ENCODE measurements around the gene TAB2. TPM values are rescaled to one million over a fixed set of nuclear protein-coding genes. Genes with fewer than 3 reads are reported as not detected.

TAB2 gene
- total and polyA plus RNA-seq, 2 donors (not counting 3 experiments of a cell fraction or from before 2014, with no cell fraction given), result 26.0 to 37.4 TPM

DNA sequence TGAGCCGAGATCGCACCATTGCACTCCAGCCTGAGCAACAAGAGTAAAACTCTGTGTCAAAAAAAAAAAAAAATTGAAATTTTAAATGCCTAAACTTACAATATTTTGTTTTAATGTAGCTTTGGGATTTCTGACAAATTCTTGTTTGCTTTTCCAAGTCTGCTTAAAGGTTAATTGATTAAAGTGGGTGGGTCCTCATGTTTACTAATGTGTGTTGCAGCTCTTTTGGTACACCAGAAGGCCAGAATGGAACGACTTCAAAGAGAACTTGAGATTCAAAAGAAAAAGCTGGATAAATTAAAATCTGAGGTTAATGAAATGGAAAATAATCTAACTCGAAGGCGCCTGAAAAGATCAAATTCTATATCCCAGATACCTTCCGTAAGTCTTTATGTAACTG lies 79.9 kb downstream of the TAB2 start:
- ChIA-PET CTCF (interaction anchor here (1.0 to 3.0 kb wide), 4 partner anchors 16 to 369 kb away, joined by 3 to 11 read pairs (median 4); no protein-coding TSS in a partner anchor), POLR2A (interaction anchor here (0.7 kb wide), 1 partner anchor 240 kb away, joined by 3 read pairs; no protein-coding TSS in a partner anchor)
- H3K9me1 ChIP-seq (replicated peaks; ENCODE audit: control insufficient read depth, extremely low read depth, insufficient read depth, low read length), result peaks cover 5% of the 10 kb centered on the region
- no peak for DNase-seq (ENCODE audit: low read depth, low spot score)
- H3K4me2 ChIP-seq (ENCODE audit: insufficient read depth, low read length), result no peak overlapping the region
- no peaks in the 10 kb centered on the region for H3K27me3 ChIP-seq (ENCODE audit: control insufficient read depth in 2 of 2, insufficient read depth in 2 of 2, low read length in 2 of 2)
- H3K4me1 ChIP-seq (ENCODE audit: control insufficient read depth, extremely low read depth, insufficient read depth, low read length), result no peaks in the 10 kb centered on the region
- no peak overlapping the region for H3K9ac ChIP-seq (replicated peaks; ENCODE audit: extremely low read depth, insufficient read depth, low read length)
- peaks cover 4 to 5% of the 10 kb centered on the region in 2 experiments for H3K36me3 ChIP-seq (ENCODE audit: control insufficient read depth in 2 of 2, extremely low read depth in 1 of 2, insufficient read depth in 2 of 2, low read length in 2 of 2)
- FAIRE-seq, result no peak
- no TSS peak for BruUV-seq (replicated peaks)
- H3K9me3 ChIP-seq (replicated peaks; ENCODE audit: control insufficient read depth, insufficient read depth, low read length), result no peaks in the 10 kb centered on the region
- H3K27ac ChIP-seq (ENCODE audit: insufficient read depth, low read depth, low read length), result no peak overlapping the region
- intact Hi-C loops (cut with micrococcal nuclease), result no loop called here
- dilution Hi-C loops (cut with MboI; ENCODE audit: extremely low pct_ligation_motif_present, low sequenced_read_pairs), result no loop called here
- no peak overlapping the region for H2AFZ ChIP-seq (ENCODE audit: low read depth, low read length)
- peaks cover 17% of the 10 kb centered on the region for H3K79me2 ChIP-seq (ENCODE audit: control insufficient read depth, insufficient read depth, low read length)
- H4K20me1 ChIP-seq (replicated peaks; ENCODE audit: control insufficient read depth, extremely low read depth, insufficient read depth, low read length), result peaks cover 4% of the 10 kb centered on the region
- no peak for TF ChIP-seq JUN (IDR thresholded peaks at IDR 0.05; ENCODE audit: borderline replicate concordance, insufficient read depth, insufficient read length, low read depth)
- TF ChIP-seq EZH2 (IDR thresholded peaks at IDR 0.05; ENCODE audit: borderline replicate concordance, low read depth, low read length, severe bottlenecking), result no peak
- TF ChIP-seq, protein P1, sequence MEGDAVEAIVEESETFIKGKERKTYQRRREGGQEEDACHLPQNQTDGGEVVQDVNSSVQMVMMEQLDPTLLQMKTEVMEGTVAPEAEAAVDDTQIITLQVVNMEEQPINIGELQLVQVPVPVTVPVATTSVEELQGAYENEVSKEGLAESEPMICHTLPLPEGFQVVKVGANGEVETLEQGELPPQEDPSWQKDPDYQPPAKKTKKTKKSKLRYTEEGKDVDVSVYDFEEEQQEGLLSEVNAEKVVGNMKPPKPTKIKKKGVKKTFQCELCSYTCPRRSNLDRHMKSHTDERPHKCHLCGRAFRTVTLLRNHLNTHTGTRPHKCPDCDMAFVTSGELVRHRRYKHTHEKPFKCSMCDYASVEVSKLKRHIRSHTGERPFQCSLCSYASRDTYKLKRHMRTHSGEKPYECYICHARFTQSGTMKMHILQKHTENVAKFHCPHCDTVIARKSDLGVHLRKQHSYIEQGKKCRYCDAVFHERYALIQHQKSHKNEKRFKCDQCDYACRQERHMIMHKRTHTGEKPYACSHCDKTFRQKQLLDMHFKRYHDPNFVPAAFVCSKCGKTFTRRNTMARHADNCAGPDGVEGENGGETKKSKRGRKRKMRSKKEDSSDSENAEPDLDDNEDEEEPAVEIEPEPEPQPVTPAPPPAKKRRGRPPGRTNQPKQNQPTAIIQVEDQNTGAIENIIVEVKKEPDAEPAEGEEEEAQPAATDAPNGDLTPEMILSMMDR (IDR thresholded peaks at IDR 0.05; ENCODE audit: extremely low read depth in 1 of 2, insufficient read depth in 1 of 2, low read depth in 1 of 2, low read length in 2 of 2), result no peak
- TF ChIP-seq POLR2A (IDR thresholded peaks at IDR 0.05; ENCODE audit: low read depth, low read length), result no peak
- no peak for TF ChIP-seq MYC (IDR thresholded peaks at IDR 0.05; ENCODE audit: low read depth, low read length)
- TF ChIP-seq GATA2 (IDR thresholded peaks at IDR 0.05; ENCODE audit: insufficient read depth, insufficient read length, low read depth, low read length), result no peak
- TF ChIP-seq, protein P2, sequence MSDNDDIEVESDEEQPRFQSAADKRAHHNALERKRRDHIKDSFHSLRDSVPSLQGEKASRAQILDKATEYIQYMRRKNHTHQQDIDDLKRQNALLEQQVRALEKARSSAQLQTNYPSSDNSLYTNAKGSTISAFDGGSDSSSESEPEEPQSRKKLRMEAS (IDR thresholded peaks at IDR 0.05; ENCODE audit: insufficient read depth, insufficient read length), result no peak
- no peak for TF ChIP-seq FOS (IDR thresholded peaks at IDR 0.05; ENCODE audit: borderline replicate concordance, insufficient read depth, low read length)
- no peak for TF ChIP-seq POLR2AphosphoS5 (IDR thresholded peaks at IDR 0.05; ENCODE audit: insufficient read depth, low read depth, low read length)
- no peak overlapping the region for H3K4me3 ChIP-seq (replicated peaks in 1 of 3; ENCODE audit: insufficient read depth in 1 of 3, low read depth in 1 of 3, low read length in 3 of 3)

Data from endothelial cell of umbilical vein (primary cell).